HG02642 (cell line): ENCODE measurements around the gene ZNHIT3.
"Not testable (repeated sequence)": the region's sequence is repeated elsewhere in the genome, so short reads cannot be mapped to it uniquely, and the experiment has no call there.

Experiments
- ATAC-seq: cut with Tn5 transposase; IDR thresholded peaks from one replicate; pipeline ENCODE4 v1.9.1; 2021; ENCODE audit warnings: mild to moderate bottlenecking; ENCODE audit not compliant: unreplicated experiment, poor library complexity

ZNHIT3 gene

GRCh38 chr17:36482611-36483504 is 3.6 kb upstream of the ZNHIT3 start:
- ATAC-seq = peak; percentile 39

GRCh38 chr17:36484021-36484420 is 2.5 kb upstream of the ZNHIT3 start:
- not testable (repeated sequence) for ATAC-seq

GRCh38 chr17:36485027-36485426 is 1.5 kb upstream of the ZNHIT3 start:
- ATAC-seq = no peak

GRCh38 chr17:36485805-36486203 is 677 bp upstream of the ZNHIT3 start:
- ATAC-seq = peak; percentile 11

DNA sequence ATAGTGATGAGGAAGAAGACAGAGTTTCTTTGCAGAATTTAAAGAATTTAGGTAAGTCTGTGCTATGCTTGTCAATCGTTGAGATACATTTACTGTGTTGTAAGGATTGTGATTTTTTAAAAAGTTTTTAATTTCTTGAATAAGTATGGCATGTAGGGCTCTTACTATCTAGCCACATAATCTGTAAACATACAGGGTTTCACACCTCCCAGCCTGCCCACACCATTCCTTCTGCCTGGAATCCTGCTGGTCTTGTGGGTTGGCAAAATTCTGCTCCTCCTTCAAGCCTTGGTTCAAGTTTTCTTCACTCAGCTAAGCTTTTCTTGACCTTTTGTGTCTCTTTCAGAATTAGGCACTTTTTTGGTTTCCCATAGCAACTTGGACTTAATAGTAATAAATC is 7.5 kb downstream of the ZNHIT3 start:
- ATAC-seq = no peak

GRCh38 chr17:36494674-36495073 is 8.2 kb downstream of the ZNHIT3 start:
- no peak for ATAC-seq

- ATAC-seq = no peak
These were observed 8.6 kb downstream of the ZNHIT3 start for GRCh38 chr17:36495076-36495578.

- ATAC-seq = no peak
These were observed 9.7 kb downstream of the ZNHIT3 start for GRCh38 chr17:36496018-36496789.

GRCh38 chr17:36498155-36498554 is 11.7 kb downstream of the ZNHIT3 start:
- ATAC-seq = no peak

DNA sequence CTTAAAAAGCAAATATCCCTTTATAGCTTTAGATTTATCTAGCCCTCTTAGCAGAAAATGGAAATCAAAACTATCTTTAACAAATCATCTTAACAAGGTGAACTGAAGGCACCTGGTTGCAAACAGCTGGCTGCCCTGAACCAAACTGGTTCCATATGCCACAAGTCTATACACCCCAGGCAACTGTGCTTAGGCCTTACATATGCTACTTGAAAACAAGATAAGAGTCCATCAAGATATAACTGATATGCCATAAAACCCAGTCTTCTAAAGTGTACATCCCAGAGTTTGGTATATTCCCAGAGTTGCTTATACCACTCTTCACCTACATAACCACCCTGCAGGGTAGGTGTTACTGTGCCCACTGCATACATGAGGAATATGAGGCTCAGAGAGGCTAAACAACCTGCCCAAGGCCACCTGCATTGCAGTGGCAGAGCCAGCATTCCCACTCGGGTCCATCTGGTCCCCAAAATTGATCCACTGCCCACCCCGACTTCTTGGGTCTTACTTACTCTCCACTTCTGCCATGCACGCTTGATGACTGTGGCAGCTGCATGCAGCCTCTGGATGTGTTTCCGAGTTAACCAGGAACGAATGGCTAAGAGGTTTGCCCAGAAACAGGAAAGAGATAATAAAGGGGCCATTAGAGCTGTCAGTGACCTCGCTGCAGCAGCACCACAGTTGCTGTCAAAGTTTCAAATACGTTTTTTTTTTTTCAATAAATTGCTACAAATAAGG is 12.2 kb downstream of the ZNHIT3 start:
- no peak for ATAC-seq

DNA sequence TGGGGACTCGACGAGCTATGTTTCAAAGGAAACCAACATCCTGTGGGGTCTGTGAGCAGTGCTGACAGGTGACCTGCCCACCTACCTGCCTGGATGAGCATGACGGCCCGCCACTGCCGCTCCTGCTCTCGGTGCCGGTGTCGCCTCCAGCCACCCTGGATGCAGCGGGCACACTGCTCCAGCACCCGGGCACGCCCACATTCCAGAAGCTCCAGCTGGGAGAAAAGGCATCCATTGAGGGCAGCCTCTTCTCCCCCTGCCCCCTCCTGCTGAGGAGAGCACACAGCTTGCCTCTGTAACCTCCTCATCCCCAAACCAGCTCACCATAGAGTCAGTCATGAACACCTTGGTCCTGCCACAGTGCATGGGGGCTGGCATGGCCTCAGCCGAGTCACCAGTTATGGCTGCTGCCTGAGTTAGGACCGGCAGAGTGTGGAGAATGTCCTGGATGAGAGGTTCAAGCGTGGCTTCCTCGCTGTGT is 14.3 kb downstream of the ZNHIT3 start:
- ATAC-seq = no peak

- ATAC-seq = no peak
These were observed 14.9 kb downstream of the ZNHIT3 start for GRCh38 chr17:36501351-36501750.

GRCh38 chr17:36501963-36502362 is 15.5 kb downstream of the ZNHIT3 start:
- no peak for ATAC-seq

GRCh38 chr17:36503456-36504155 is 17.1 kb downstream of the ZNHIT3 start:
- no peak for ATAC-seq

DNA sequence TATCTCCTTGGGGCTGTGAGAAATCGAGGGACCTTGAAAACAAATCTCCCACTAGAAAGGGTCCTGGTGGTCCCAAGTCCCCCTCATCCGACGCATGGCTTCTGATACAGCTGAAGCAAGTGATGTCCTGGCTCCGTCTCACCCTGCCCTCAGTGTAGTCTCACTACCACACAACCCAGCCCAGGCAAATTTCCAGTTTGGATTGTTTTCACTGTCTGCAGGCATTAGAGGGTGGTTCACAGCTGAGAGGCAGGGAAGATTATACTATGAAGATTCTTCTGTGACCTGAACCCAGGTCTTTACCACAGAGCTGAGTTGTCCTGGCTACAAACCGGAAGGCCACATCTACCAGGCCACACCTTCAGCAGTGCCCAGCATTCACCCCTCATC is 17.7 kb downstream of the ZNHIT3 start:
- no peak for ATAC-seq

- ATAC-seq = no peak
These were observed 18.7 kb downstream of the ZNHIT3 start for GRCh38 chr17:36505171-36505570.

- ATAC-seq = no peak
These were observed 19.9 kb downstream of the ZNHIT3 start for GRCh38 chr17:36506249-36506826.

GRCh38 chr17:36506831-36507230 is 20.4 kb downstream of the ZNHIT3 start:
- no peak for ATAC-seq

DNA sequence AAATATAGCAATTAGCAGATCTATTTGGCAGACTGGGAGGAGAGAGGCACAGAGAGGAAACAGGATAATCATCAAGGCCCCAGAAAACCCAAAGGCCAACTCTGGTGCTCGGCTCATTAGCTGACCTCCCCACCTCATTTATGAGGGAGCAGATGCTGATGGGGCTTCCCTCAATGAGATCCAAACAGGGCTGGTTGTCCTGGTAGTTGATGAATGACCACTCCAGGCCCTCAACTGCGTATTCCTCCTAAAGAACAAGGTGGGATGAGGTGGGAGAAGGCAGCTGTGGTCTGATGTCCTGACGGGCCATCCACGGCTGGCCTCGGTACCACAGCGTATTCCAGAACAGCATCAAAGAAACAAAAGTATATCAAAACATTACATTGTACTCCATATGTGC is 20.8 kb downstream of the ZNHIT3 start:
- no peak for ATAC-seq
